ENCODE results near the gene SCNN1B. TPM values are rescaled to one million over a fixed set of nuclear protein-coding genes. Genes with fewer than 3 reads are reported as not detected.

The SCNN1B gene
- total RNA-seq, 1 experiment from 2014 or later = 2.5 TPM

DNA sequence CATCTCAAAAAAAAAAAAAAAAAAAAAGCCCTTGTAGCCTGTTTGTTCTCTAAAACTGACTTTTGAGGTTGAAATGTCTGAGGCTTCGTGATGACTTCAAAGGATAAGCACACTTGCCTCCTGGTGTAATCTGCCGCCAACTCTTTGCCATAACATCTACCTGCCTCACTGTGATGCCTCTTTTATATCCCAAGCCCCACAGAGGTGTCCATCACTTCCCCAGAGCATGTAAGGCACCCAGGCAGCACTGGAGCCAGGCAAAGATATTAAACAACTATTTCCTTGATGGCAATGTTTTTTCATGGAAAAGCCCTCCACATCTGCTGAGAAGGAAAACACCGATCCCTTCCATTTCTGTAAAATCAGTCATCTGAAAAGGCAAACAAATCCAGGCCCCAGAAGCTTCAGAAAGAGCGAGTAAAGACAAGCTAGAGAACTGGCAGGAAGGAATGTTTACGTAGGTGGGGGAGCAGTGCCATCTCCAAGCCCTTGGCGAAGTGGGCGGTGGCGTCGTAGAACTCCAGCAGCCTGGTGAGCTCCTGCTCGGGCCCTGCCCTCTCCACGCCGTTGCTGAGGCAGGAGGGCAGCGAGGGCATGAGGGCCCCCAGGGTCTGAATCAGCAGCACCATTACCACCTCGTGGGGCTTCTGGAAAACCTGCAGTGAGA lies 122.3 kb downstream of the SCNN1B start:
- ChIA-PET POLR2A (ENCODE audit: low non-redundant PET) (no interaction called here), CTCF (interaction anchor here (1.3 kb wide), 1 partner anchor 11 kb away, joined by 6 read pairs; no protein-coding TSS in a partner anchor)
- peaks cover 10% of the 10 kb centered on the region for H3K36me3 ChIP-seq (ENCODE audit: insufficient read depth, low read length, poor library complexity, severe bottlenecking)
- no peaks in the 10 kb centered on the region for H3K27me3 ChIP-seq (replicated peaks; ENCODE audit: insufficient read depth, low read depth, low read length, poor library complexity)
- TF ChIP-seq, protein P1, sequence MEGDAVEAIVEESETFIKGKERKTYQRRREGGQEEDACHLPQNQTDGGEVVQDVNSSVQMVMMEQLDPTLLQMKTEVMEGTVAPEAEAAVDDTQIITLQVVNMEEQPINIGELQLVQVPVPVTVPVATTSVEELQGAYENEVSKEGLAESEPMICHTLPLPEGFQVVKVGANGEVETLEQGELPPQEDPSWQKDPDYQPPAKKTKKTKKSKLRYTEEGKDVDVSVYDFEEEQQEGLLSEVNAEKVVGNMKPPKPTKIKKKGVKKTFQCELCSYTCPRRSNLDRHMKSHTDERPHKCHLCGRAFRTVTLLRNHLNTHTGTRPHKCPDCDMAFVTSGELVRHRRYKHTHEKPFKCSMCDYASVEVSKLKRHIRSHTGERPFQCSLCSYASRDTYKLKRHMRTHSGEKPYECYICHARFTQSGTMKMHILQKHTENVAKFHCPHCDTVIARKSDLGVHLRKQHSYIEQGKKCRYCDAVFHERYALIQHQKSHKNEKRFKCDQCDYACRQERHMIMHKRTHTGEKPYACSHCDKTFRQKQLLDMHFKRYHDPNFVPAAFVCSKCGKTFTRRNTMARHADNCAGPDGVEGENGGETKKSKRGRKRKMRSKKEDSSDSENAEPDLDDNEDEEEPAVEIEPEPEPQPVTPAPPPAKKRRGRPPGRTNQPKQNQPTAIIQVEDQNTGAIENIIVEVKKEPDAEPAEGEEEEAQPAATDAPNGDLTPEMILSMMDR (conservative IDR thresholded peaks at IDR 0.05; ENCODE audit: low read depth, low read length) = no peak
- no peak for TF ChIP-seq EZH2 (IDR thresholded peaks at IDR 0.05; ENCODE audit: borderline replicate concordance, low read depth, low read length, poor library complexity, severe bottlenecking)
- peak overlapping the region; percentile 75 for H3K27ac ChIP-seq (ENCODE audit: low read depth, low read length, poor library complexity, severe bottlenecking)
- H3K9me3 ChIP-seq (ENCODE audit: low read depth, low read length, poor library complexity, severe bottlenecking) = no peaks in the 10 kb centered on the region
- H3K4me1 ChIP-seq (ENCODE audit: insufficient read depth, low read length, poor library complexity, severe bottlenecking) = peaks cover 17% of the 10 kb centered on the region
- intact Hi-C loops (cut with micrococcal nuclease; ENCODE audit: unreplicated experiment) = no loop called here
- no TSS peak for BruUV-seq (replicated peaks)
- H3K4me3 ChIP-seq (ENCODE audit: low read depth, low read length, poor library complexity, severe bottlenecking) = no peak overlapping the region
- no peak for DNase-seq (ENCODE audit: low spot score)

DNA sequence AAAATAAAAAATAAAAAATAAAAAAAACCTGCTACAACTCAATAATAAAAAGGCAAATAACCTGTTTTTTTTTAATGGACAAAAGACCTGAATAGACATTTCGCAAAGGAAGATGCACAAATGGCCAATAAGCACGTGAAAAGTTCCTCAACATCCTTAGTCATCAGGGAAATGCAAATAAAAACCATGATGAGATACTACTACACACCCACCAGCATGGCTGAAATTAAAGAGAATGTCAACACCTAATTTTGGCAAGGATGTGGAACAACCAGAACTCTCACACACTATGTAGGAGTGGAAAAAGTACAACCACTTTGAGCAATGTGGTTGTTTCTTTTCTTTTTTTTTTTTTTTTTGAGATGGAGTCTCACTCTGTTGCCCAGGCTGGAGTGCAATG lies 126.2 kb downstream of the SCNN1B start:
- ChIA-PET CTCF (no interaction called here), POLR2A (ENCODE audit: low non-redundant PET) (no interaction called here)
- intact Hi-C loops (cut with micrococcal nuclease; ENCODE audit: unreplicated experiment) = no loop called here
- no peaks in the 10 kb centered on the region for H3K9me3 ChIP-seq (ENCODE audit: low read depth, low read length, poor library complexity, severe bottlenecking)
- H3K36me3 ChIP-seq (ENCODE audit: insufficient read depth, low read length, poor library complexity, severe bottlenecking) = peaks cover 30% of the 10 kb centered on the region
- H3K27ac ChIP-seq (ENCODE audit: low read depth, low read length, poor library complexity, severe bottlenecking) = no peak overlapping the region
- H3K27me3 ChIP-seq (replicated peaks; ENCODE audit: insufficient read depth, low read depth, low read length, poor library complexity) = no peaks in the 10 kb centered on the region
- BruUV-seq (replicated peaks) = no TSS peak
- TF ChIP-seq, protein P1 (conservative IDR thresholded peaks at IDR 0.05; ENCODE audit: low read depth, low read length) = no peak
- no peak for TF ChIP-seq EZH2 (IDR thresholded peaks at IDR 0.05; ENCODE audit: borderline replicate concordance, low read depth, low read length, poor library complexity, severe bottlenecking)
- no peak overlapping the region for H3K4me3 ChIP-seq (ENCODE audit: low read depth, low read length, poor library complexity, severe bottlenecking)
- H3K4me1 ChIP-seq (ENCODE audit: insufficient read depth, low read length, poor library complexity, severe bottlenecking) = peaks cover 16% of the 10 kb centered on the region
- no peak for DNase-seq (ENCODE audit: low spot score)

Other genes starting within 250 kb of the SCNN1B start
- gene USP31, start 152.8 kb upstream of the SCNN1B start, total RNA-seq (2021) = 27.4 and 34.4 TPM in 2 replicates
- 15.6 and 22.3 TPM in 2 replicates for gene SCNN1G, start 119.6 kb upstream of the SCNN1B start, total RNA-seq (2021)
- gene COG7, start 150.9 kb downstream of the SCNN1B start, total RNA-seq (2021) = 33.8 and 40.4 TPM in 2 replicates
- 126 and 142 TPM in 2 replicates for gene GGA2, start 208.2 kb downstream of the SCNN1B start, total RNA-seq (2021)